GM12878 (cell line): ENCODE measurements around the gene TMTC1. TPM values are rescaled to one million over a fixed set of nuclear protein-coding genes. Genes with fewer than 3 reads are reported as not detected.

Source experiments
- ATAC-seq: fragments of 200-7000 bp; cut with Tn5 transposase; 3 replicates; pipeline ENCODE4 v1.9.1; 2020; ENCODE audit warnings: mild to moderate bottlenecking, moderate library complexity
- BruUV-seq: library from RNA; stranded (reverse); fragments of 400-500 nt; replicated peaks from 2 replicates; lab custom pipeline; 2021; lab: Mats Ljungman, UMichigan
- CTCF ChIA-PET: fragments of 300-600 bp; sonication (Branson Sonifier 250); formaldehyde crosslinking; extraction: SDS; loops from one replicate; lab custom pipeline; 2021; ENCODE audit warnings: inconsistent platforms; lab: Yijun Ruan, JAX
- POLR2A ChIA-PET: fragments of 350-600 bp; formaldehyde crosslinking; extraction: SDS; loops from one replicate; lab custom pipeline; 2021; ENCODE audit warnings: inconsistent platforms; lab: Charles Lee
- RAD21 ChIA-PET: fragments of 300-600 bp; sonication (Branson Sonifier 250); formaldehyde crosslinking; loops from one replicate; lab custom pipeline; 2023; ENCODE audit warnings: antibody characterized with exemption; ENCODE audit not compliant: unreplicated experiment; lab: Charles Lee
- SMC1A ChIA-PET: fragments of 300-600 bp; sonication (Branson Sonifier 250); formaldehyde crosslinking; loops from one replicate; lab custom pipeline; 2023; ENCODE audit not compliant: unreplicated experiment, uncharacterized antibody; lab: Charles Lee
- DNase-seq: peaks from one replicate; pipeline ENCODE4 v3.0.0-alpha.2; 2011; ENCODE audit warnings: low read depth, low spot score
- FAIRE-seq: peaks from 3 replicates; lab custom pipeline; 2011; peaks lifted over from hg19 to GRCh38; lab: Jason Lieb, UNC
- H2AFZ ChIP-seq: 2 replicates; pipeline ENCODE4 v1.6.0; 2011; ENCODE audit warnings: low read depth, low read length, control low read depth; ENCODE audit not compliant: control insufficient read depth
- H3K27ac ChIP-seq: 2 replicates; pipeline ENCODE4 v1.5.1; 2011; ENCODE audit warnings: control low read depth; ENCODE audit not compliant: control insufficient read depth, insufficient read depth
- H3K27me3 ChIP-seq, 2 experiments: replicated peaks in 1 of 2; 2 replicates each; pipeline versions ENCODE4 v1.6.0 to v1.6.1; 2011; ENCODE audit warnings: low read length in 1 of 2; ENCODE audit not compliant: control insufficient read depth in 2 of 2, insufficient read depth in 2 of 2
- H3K36me3 ChIP-seq, 2 experiments: 2 replicates each; pipeline ENCODE4 v1.5.1; 2011; ENCODE audit warnings: low read length in 1 of 2; ENCODE audit not compliant: control insufficient read depth in 2 of 2, insufficient read depth in 2 of 2
- H3K4me1 ChIP-seq: 2 replicates; pipeline ENCODE4 v1.6.1; 2011; ENCODE audit warnings: mild to moderate bottlenecking, low read length, moderate library complexity, mixed read lengths; ENCODE audit not compliant: control insufficient read depth, insufficient read depth
- H3K4me2 ChIP-seq: 2 replicates; pipeline ENCODE4 v1.6.0; 2011; ENCODE audit warnings: control low read depth; ENCODE audit not compliant: control insufficient read depth, insufficient read depth
- H3K4me3 ChIP-seq: fragments of 200-600 bp; sonication (generic); 2 replicates; pipeline ENCODE4 v1.5.1; 2016
- H3K79me2 ChIP-seq: 2 replicates; pipeline ENCODE4 v1.6.0; 2011; ENCODE audit warnings: low read length; ENCODE audit not compliant: control insufficient read depth, insufficient read depth
- H3K9ac ChIP-seq: 2 replicates; pipeline ENCODE4 v1.8.0; 2011; ENCODE audit warnings: low read length, control low read depth, mixed read lengths; ENCODE audit not compliant: control insufficient read depth, insufficient read depth
- H3K9me3 ChIP-seq: replicated peaks from 3 replicates; pipeline ENCODE4 v1.5.1; 2011; ENCODE audit warnings: mild to moderate bottlenecking, low read length; ENCODE audit not compliant: control insufficient read depth, insufficient read depth
- H4K20me1 ChIP-seq: 2 replicates; pipeline ENCODE4 v1.6.0; 2011; ENCODE audit not compliant: control insufficient read depth, insufficient read depth
- E4F1 ChIP-seq: fragments of 450-650 bp; IDR thresholded peaks from 2 replicates; pipeline ENCODE4 v1.6.1; 2018; ENCODE audit warnings: borderline replicate concordance, mild to moderate bottlenecking; ENCODE audit not compliant: partially characterized antibody
- ELK1 ChIP-seq: IDR thresholded peaks from 2 replicates; pipeline ENCODE4 v1.6.1; 2012; ENCODE audit warnings: low read depth, low read length, improper control_type of control experiment
- EP300 ChIP-seq, 2 experiments: fragments of 150-350 bp in 1 of 2; IDR thresholded peaks; 2 replicates each; pipeline ENCODE4 v1.6.1; 2011 to 2012; ENCODE audit warnings: low read depth in 2 of 2, low read length in 2 of 2, borderline replicate concordance in 1 of 2, improper control_type of control experiment in 1 of 2, inconsistent platforms in 1 of 2; ENCODE audit not compliant: control insufficient read depth in 1 of 2
- ESRRA ChIP-seq: IDR thresholded peaks from 2 replicates; pipeline ENCODE4 v1.6.1; 2012; ENCODE audit warnings: mild to moderate bottlenecking, low read length, improper control_type of control experiment
- FOXM1 ChIP-seq: IDR thresholded peaks from 2 replicates; pipeline ENCODE4 v1.6.1; 2012; ENCODE audit warnings: low read depth, mild to moderate bottlenecking, inconsistent platforms, low read length, moderate library complexity
- MEF2A ChIP-seq: IDR thresholded peaks from 2 replicates; pipeline ENCODE4 v1.6.1; 2011; ENCODE audit warnings: low read depth, mild to moderate bottlenecking, low read length, moderate library complexity; ENCODE audit not compliant: insufficient read depth
- REST ChIP-seq: IDR thresholded peaks from 2 replicates; pipeline ENCODE4 v1.6.1; 2012; ENCODE audit warnings: mild to moderate bottlenecking, low read depth, low read length
- SIN3A ChIP-seq: IDR thresholded peaks from 2 replicates; pipeline ENCODE4 v1.6.1; 2012; ENCODE audit warnings: low read depth, low read length, improper control_type of control experiment
- STAT3 ChIP-seq: IDR thresholded peaks from 2 replicates; pipeline ENCODE4 v1.6.1; 2011; ENCODE audit warnings: low read depth, low read length, improper control_type of control experiment
- TARDBP ChIP-seq: IDR thresholded peaks from 2 replicates; pipeline ENCODE4 v1.6.1; 2016; ENCODE audit warnings: borderline replicate concordance
- ZBTB40 ChIP-seq: fragments of 450-650 bp; IDR thresholded peaks from 2 replicates; pipeline ENCODE4 v1.6.1; 2016; ENCODE audit warnings: mild to moderate bottlenecking, moderate library complexity, borderline replicate concordance
- ZNF384 ChIP-seq: IDR thresholded peaks from 2 replicates; pipeline ENCODE4 v1.6.1; 2012; ENCODE audit warnings: low read depth, mild to moderate bottlenecking, low read length, improper control_type of control experiment, borderline replicate concordance
- in situ Hi-C: fragments of 300-500 bp; cut with MboI; formaldehyde crosslinking; loops from 9 replicates; pipeline ENCODE4 v1.14.3; 2018; ENCODE audit warnings: mixed read lengths
- intact Hi-C: fragments of 100-400 bp; cut with micrococcal nuclease; formaldehyde crosslinking; loops from one replicate; pipeline ENCODE4 v1.14.2; 2022; ENCODE audit not compliant: unreplicated experiment
- polyA plus RNA-seq, 11 experiments: library from polyadenylated mRNA; depleted of rRNA in 4 of 11; unstranded in 6 of 11; stranded (reverse) in 5 of 11; fragments of >200 nt; fragmentation: Nextera tagmentation in 4 of 11; fragmentation: Illumina TruSeq in 1 of 11; extraction: Ambion mirVana in 4 of 11; extraction: Trizol in 1 of 11; gene quantifications; 1 replicate in 1 of 11; 2 replicates in 10 of 11; pipeline versions ENCODE4 v1.2.1 to v1.2.3, GENCODE V29; 2011 to 2016; ENCODE audit warnings: inconsistent platforms in 2 of 11, missing spikeins in 2 of 11, low read depth in 1 of 11
- total RNA-seq, 4 experiments: library from RNA; depleted of rRNA in 3 of 4; stranded (reverse); fragments of >200 nt in 3 of 4; fragmentation: Illumina TruSeq in 1 of 4; extraction: Trizol in 1 of 4; gene quantifications; 2 replicates each; pipeline versions ENCODE4 v1.2.1 to v1.2.3, GENCODE V29; 2013 to 2021

Gene TMTC1
- total and polyA plus RNA-seq, 10 of the 15 experiments (the other 5 are each of a cell fraction or from before 2014, with no cell fraction given), result 0.10 to 20.9 (median 0.57) TPM

- no peak overlapping the region for H3K9ac ChIP-seq
- intact Hi-C loops (no loop called here), in situ Hi-C loops (no loop called here)
- no TSS peak for BruUV-seq
- H3K4me1 ChIP-seq, result no peaks in the 10 kb centered on the region
- no peaks in the 10 kb centered on the region for H3K36me3 ChIP-seq
- no peaks in the 10 kb centered on the region for H3K27me3 ChIP-seq
- H3K4me2 ChIP-seq, result no peak overlapping the region
- no peak overlapping the region for H3K27ac ChIP-seq
- H4K20me1 ChIP-seq, result no peaks in the 10 kb centered on the region
- ChIA-PET CTCF (interaction anchor here (0.9 to 2.2 kb wide), 3 partner anchors 9 to 243 kb away, joined by 3 to 8 read pairs (median 6); no protein-coding TSS in a partner anchor), RAD21 (interaction anchor here (1.0 to 1.4 kb wide), 2 partner anchors 9 to 15 kb away, joined by 3 to 5 read pairs; no protein-coding TSS in a partner anchor), POLR2A (interaction anchor here (1.3 kb wide), 1 partner anchor 18 kb away, joined by 3 read pairs; no protein-coding TSS in a partner anchor), SMC1A (interaction anchor here (1.0 to 1.8 kb wide), 11 partner anchors 9 to 233 kb away, joined by 3 to 6 read pairs (median 4); no protein-coding TSS in a partner anchor)
- ATAC-seq (no peak), FAIRE-seq (no peak), DNase-seq (no peak)
- H3K4me3 ChIP-seq, result no peak overlapping the region
- H2AFZ ChIP-seq, result no peak overlapping the region
- H3K79me2 ChIP-seq, result no peaks in the 10 kb centered on the region
- no peaks in the 10 kb centered on the region for H3K9me3 ChIP-seq
- TF ChIP-seq ZBTB40, result no peak
- TF ChIP-seq MEF2A, result no peak
- TF ChIP-seq ZNF384, result no peak
- TF ChIP-seq FOXM1, result no peak
- no peak for TF ChIP-seq STAT3
- no peak for TF ChIP-seq ELK1
- TF ChIP-seq E4F1, result no peak
- no peak for TF ChIP-seq TARDBP
- TF ChIP-seq EP300 (IDR thresholded peaks at IDR 0.05; ENCODE audit: borderline replicate concordance in 1 of 2, control insufficient read depth in 1 of 2, low read depth in 2 of 2, low read length in 2 of 2), result no peak
- no peak for TF ChIP-seq REST
- no peak for TF ChIP-seq ESRRA
- no peak for TF ChIP-seq SIN3A
Measured at GRCh38 chr12:29763301-29763683, 20.4 kb downstream of the TMTC1 start.
